ENCODE measurements around the gene ST6GALNAC6. TPM values are rescaled to one million over a fixed set of nuclear protein-coding genes. Genes with fewer than 3 reads are reported as not detected.

ST6GALNAC6 gene
- total RNA-seq, 4 donors from 2014 or later = 14.5 to 69.4 (median 26.1) TPM

DNA sequence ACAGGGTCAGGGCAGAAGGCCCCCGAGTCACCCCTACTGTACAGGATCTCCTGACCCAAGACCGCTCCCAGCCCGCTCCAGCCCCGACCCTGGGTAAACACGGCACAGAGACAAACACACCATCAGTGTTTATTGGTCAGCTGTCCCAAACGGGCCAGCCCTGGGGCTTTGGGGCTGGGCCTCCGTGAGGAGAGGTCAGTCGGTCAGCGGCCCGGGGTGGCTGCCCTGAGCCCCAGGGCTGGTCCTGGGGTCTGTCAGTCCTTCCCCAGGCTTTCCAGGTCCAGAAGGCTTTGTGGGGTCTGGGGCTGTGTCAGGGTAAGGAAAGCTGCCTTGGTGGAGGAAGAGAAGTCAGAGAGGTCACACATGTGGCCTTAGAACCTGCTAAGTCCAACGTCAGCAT is 35.6 kb upstream of the ST6GALNAC6 start:
- Histone ChIP-seq H3K4me1 (peaks cover 30 to 60% (median 40%) of the 10 kb centered on the region in 3 donors), H3K9me3 (no peaks in the 10 kb centered on the region), H3K36me3 (peaks cover 0 to 30% (median 0%) of the 10 kb centered on the region in 3 donors), H3K4me3 (no peak overlapping the region), H3K27me3 (peaks cover 0 to under 1% (median 0%) of the 10 kb centered on the region in 4 donors), H3K27ac (no peak overlapping the region)
- no peak for TF ChIP-seq POLR2A (IDR thresholded peaks at IDR 0.05)
- TF ChIP-seq CTCF (IDR thresholded peaks at IDR 0.05) = no peak
- DNase-seq = no peak
- intact Hi-C loops (cut with DNase I) = no loop called here
- WGBS, 2 donors = 44 to 73% methylated on average over 2 to 6 of the region's 11 CpGs

DNA sequence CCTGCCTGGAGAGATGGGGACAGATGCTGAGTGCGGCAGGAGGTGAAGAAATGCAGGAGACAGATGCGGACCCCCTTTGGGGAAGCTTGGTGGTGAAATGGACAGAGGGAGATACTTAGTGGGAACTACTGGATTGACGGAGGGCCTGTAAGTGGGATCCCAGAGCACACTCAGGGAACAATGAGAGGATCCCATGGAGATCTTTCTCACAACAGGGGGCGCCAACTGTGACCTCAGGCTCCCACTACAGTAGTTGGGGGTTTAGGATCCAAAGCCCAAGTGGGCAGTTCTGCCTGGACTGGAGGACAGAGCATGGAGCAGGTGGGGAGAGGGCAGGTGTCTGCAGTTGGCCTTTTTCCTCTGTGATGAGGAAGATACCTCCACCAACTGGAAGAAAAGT is 34.8 kb upstream of the ST6GALNAC6 start:
- peaks cover 32 to 63% (median 41%) of the 10 kb centered on the region in 3 donors for H3K4me1 ChIP-seq
- H3K27me3 ChIP-seq = peaks cover 0 to 8% (median 0%) of the 10 kb centered on the region in 4 donors
- 88 to 95% methylated on average over 4 of the region's 4 CpGs for WGBS, 2 donors
- H3K9me3 ChIP-seq = no peaks in the 10 kb centered on the region
- DNase-seq = no peak
- no peak overlapping the region for H3K27ac ChIP-seq
- no peak overlapping the region for H3K4me3 ChIP-seq
- intact Hi-C loops (cut with DNase I) = no loop called here
- H3K36me3 ChIP-seq = peaks cover 0 to 23% (median 0%) of the 10 kb centered on the region in 3 donors
- TF ChIP-seq CTCF (IDR thresholded peaks at IDR 0.05) = no peak
- TF ChIP-seq POLR2A (IDR thresholded peaks at IDR 0.05) = no peak

- Histone ChIP-seq H3K27ac (no peak overlapping the region), H3K4me3 (peak overlapping the region; percentile 28 to 70 (median 44)), H3K36me3 (peaks cover 0 to 21% (median 0%) of the 10 kb centered on the region in 3 donors), H3K27me3 (peaks cover 0 to 32% (median 0%) of the 10 kb centered on the region in 4 donors), H3K4me1 (peaks cover 35 to 68% (median 42%) of the 10 kb centered on the region in 3 donors), H3K9me3 (no peaks in the 10 kb centered on the region)
- DNase-seq = no peak
- 25 to 30% methylated on average over 15 to 16 of the region's 18 CpGs for WGBS, 2 donors
- intact Hi-C loops (cut with DNase I) = no loop called here
- no peak for TF ChIP-seq CTCF (IDR thresholded peaks at IDR 0.05)
- no peak for TF ChIP-seq POLR2A (IDR thresholded peaks at IDR 0.05)
Measured at GRCh38 chr9:127931092-127931881, 31.9 kb upstream of the ST6GALNAC6 start.

DNA sequence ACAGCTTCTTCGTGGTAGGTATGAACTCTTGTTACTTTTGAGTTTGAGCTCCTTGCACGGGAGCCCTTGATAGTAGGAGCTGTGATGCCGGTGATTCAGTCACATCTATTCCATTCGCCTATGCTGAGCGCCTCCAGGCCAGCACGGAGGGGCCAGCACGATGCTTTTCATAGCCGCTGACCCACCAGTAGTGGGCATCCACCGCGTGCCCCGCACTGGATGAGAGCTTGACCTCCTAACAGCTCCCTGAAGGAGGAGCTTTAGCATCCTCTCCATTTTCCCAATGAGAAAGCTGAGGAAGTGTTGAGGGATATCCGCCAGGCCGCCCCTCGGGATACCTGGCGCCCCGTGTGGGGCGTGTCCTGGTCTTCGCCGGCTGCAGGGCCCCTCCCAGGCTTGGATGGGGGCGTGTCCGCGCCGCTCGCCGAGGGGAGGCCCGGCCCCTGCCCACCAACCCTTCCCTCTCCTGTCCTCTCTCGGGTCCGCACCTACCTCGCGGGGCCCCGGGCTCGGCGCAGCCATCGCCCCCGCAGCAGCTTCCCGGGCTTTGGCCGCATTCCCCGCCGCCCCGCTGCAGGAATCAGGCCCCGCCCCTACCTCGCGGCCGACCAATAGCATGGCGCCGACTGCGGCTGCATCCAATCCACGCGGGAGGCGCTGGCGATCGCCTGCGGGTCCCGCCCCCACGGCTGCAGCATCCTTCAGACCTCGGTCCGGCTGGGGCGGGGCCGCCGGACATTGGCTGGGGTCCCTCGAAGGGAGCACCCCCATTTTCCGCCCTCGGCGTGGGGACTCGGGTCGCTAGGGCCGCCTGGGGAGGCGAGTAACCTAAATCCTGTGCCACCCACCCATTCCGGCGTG is 31.1 kb upstream of the ST6GALNAC6 start, which contains the start of gene PIP5KL1:
TSS of gene PIP5KL1 (minus strand) at position 547 of the 861 bp plus-strand sequence. CDS start at position 522, 25 bp downstream.
- no peak within 1 kb of the TSS for H3K27ac ChIP-seq
- 7 to 9% methylated on average over 5 to 11 of the region's 70 CpGs for WGBS, 2 donors
- no peak for DNase-seq

More for the DNA sequence above, 31.1 kb upstream of the ST6GALNAC6 start, which contains the start of gene PIP5KL1:
- peaks cover 30 to 60% (median 36%) of the 10 kb centered on the region in 3 donors for H3K4me1 ChIP-seq
- H3K9me3 ChIP-seq = no peaks in the 10 kb centered on the region
- intact Hi-C loops (cut with DNase I) = no loop called here
- no peak for TF ChIP-seq POLR2A (IDR thresholded peaks at IDR 0.05)
- no peak for TF ChIP-seq CTCF (IDR thresholded peaks at IDR 0.05)
- peak within 1 kb of the TSS; percentile 28 to 70 (median 44) for H3K4me3 ChIP-seq
- H3K27me3 ChIP-seq = peaks cover 0 to 41% (median 0%) of the 10 kb centered on the region in 4 donors
- peaks cover 0 to 13% (median 0%) of the 10 kb centered on the region in 3 donors for H3K36me3 ChIP-seq
